GM12801 (cell line): ENCODE data around the gene CDT1.

ENCODE experiments used
- CTCF ChIP-seq: IDR thresholded peaks from one replicate; pipeline ENCODE4 v1.5.1; 2011; ENCODE audit warnings: control low read depth; ENCODE audit not compliant: insufficient read length; ENCODE audit errors: extremely low read depth

CDT1 gene

GRCh38 chr16:88806491-88807111, 3.0 kb downstream of the CDT1 start:
- no peak for TF ChIP-seq CTCF

- TF ChIP-seq CTCF = no peak
Measured at GRCh38 chr16:88807142-88807625, 3.6 kb downstream of the CDT1 start.

- no peak for TF ChIP-seq CTCF
Measured at GRCh38 chr16:88807626-88808453, 4.3 kb downstream of the CDT1 start.

GRCh38 chr16:88809068-88809675, 5.6 kb downstream of the CDT1 start:
- no peak for TF ChIP-seq CTCF

GRCh38 chr16:88809676-88810165, 6.1 kb downstream of the CDT1 start:
- no peak for TF ChIP-seq CTCF

- TF ChIP-seq CTCF = no peak
Measured at GRCh38 chr16:88810166-88810911, 6.8 kb downstream of the CDT1 start.
